Stimulated activated CD8-positive, alpha-beta memory T cell treated with anti-CD3 and anti-CD28 coated beads, Interleukin-4, amount 100 ng/mL, for 48 hours (primary cell): ENCODE measurements around the gene KAT6B.
A peak's percentile ranks its signal among the peaks of the same experiment; 100 is the strongest.

Experiments used
- DNase-seq: peaks from one replicate; pipeline ENCODE4 v3.0.0-alpha.2; 2020

The KAT6B gene

DNA sequence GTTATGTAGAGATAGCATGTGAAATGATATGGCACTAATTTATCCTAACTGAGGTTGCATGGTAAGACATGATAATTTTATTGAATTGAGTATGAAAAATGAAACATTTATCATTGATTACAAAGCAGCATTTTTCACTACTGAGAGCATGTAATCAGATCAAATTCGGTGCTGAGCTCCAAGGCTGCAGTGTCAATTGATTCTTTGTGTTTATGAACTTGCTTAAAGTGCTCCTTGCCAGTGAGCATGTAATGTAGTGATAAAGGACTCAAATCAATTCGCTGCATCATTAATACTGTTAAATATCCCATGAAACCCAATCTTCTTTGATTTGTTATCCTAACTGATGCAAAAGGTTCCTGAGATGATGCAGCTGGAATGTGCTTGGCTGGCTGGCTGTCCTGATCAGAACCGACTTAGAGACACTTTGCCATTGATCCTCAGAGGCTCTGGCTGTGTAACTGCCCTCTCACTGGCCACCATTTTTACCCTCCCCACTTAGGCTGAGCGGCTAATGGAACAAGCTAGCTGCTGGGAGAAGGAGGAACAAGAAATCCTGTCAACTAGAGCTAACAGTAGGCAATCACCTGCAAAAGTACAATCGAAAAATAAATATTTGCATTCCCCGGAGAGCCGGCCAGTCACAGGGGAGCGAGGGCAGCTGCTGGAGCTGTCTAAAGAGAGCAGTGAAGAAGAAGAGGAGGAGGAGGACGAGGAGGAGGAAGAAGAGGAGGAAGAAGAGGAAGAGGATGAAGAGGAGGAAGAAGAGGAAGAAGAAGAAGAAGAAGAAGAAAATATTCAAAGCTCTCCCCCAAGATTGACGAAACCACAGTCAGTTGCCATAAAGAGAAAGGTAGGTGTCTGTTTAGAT is 195.2 kb downstream of the KAT6B start:
- no peak for DNase-seq

DNA sequence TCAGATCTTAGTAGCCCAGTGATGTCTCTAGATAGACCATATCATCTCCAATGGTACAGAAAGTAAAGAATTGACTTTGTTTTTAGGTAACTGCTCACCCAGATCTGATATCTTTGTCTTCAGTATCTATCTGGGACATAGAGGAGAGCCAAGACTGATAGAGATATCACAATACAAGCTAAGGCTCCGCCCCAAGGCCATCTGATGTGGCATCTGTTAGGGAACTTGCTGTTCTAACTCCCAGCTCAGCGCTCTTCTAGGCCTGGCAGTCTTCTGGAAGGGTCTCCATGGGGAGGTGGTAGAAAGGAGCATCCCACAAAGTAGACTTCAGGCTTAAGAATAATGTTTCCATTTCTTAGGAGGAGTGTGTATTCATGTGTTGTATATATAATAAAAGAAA is 196.7 kb downstream of the KAT6B start:
- DNase-seq, result no peak

GRCh38 chr10:75024971-75025523 is 198.6 kb downstream of the KAT6B start:
- no peak for DNase-seq

DNA sequence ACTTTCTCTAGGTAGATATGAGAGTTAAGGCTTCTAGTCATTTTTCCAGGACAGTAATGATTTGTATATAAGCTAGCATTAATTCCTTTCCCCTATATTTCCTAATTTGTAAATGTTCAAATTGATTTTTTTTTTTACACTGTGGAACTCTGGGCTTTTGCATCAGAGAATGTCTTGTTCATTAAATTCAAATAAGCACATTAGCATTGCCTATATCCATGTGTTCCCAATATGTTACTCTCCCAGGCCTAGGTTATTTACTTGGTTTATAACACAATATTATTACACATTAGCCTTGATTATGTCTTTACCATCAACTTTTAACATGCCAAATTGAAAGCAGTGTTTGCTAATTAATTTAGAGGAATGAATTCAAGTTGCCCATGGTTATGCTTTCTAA is 201.6 kb downstream of the KAT6B start:
- DNase-seq, result no peak

- DNase-seq, result no peak
Observed at GRCh38 chr10:75028748-75029147, 202.3 kb downstream of the KAT6B start.

DNA sequence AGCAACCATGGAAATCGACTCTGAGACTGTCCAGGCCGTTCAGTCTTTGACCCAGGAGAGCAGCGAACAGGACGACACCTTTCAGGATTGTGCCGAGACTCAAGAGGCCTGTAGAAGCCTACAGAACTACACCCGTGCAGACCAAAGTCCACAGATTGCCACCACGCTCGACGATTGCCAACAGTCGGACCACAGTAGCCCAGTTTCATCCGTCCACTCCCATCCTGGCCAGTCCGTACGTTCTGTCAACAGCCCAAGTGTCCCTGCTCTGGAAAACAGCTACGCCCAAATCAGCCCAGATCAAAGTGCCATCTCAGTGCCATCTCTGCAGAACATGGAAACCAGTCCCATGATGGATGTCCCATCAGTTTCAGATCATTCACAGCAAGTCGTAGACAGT is 203.0 kb downstream of the KAT6B start:
- no peak for DNase-seq

- DNase-seq, result no peak
Observed at GRCh38 chr10:75029857-75030256, 203.5 kb downstream of the KAT6B start.

DNA sequence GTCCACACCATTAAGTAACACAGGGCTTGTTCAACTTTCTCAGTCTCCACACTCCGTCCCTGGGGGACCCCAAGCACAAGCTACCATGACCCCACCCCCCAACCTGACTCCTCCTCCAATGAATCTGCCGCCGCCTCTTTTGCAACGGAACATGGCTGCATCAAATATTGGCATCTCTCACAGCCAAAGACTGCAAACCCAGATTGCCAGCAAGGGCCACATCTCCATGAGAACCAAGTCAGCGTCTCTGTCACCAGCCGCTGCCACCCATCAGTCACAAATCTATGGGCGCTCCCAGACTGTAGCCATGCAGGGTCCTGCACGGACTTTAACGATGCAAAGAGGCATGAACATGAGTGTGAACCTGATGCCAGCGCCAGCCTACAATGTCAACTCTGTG is 204.0 kb downstream of the KAT6B start:
- no peak for DNase-seq

DNA sequence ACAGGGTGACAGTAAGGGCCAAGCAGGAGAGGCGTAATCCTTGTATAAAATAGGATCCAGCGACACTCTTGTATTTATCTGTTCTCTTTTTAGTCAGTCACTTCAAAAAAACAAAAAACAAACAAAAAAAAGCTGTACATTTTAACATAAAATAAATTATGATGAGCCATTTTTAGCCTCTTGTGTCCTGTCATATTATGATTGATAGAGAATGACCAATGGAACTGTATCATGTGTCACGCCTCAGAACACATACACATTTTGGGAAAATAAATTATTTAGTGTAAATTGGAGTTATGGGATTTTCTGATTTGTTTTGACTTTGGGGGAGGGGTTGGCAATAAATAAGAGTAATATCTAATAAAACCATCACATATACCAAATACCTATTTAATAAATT is 205.7 kb downstream of the KAT6B start:
- DNase-seq, result no peak

- DNase-seq, result no peak
Observed at GRCh38 chr10:75032813-75033212, 206.4 kb downstream of the KAT6B start.

- DNase-seq, result no peak
Observed at GRCh38 chr10:75033399-75034130, 207.2 kb downstream of the KAT6B start.

- peak; percentile 64 for DNase-seq
Observed at GRCh38 chr10:75034131-75034512, 207.7 kb downstream of the KAT6B start.

DNA sequence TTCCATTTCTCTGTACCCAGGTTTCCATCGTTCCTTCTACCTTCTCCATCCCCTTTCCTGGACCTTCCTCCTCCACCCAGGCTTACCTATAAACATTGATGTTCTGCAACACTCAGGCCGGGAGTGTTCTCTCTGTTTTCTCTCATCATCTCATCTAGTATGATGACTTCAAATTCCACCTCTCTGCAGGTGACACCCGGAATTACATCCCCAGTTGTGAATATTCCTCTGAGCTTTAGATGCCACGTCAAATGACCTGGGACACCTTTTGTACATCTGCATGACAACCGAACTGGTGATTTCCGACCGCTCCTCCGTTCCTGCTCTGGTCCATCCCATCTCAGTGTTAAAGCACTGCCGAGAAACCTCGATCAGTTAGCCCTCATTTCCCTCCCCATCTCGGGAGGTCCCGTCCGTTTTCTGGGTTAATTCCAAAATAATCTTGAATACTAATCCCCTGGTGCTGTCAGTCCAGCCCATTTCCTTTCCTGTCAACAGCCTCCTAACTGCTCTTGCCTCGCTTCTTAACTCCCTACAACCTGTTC is 208.4 kb downstream of the KAT6B start:
- DNase-seq, result no peak

GRCh38 chr10:75035975-75036708 is 209.7 kb downstream of the KAT6B start:
- DNase-seq, result peak; percentile 49

DNA sequence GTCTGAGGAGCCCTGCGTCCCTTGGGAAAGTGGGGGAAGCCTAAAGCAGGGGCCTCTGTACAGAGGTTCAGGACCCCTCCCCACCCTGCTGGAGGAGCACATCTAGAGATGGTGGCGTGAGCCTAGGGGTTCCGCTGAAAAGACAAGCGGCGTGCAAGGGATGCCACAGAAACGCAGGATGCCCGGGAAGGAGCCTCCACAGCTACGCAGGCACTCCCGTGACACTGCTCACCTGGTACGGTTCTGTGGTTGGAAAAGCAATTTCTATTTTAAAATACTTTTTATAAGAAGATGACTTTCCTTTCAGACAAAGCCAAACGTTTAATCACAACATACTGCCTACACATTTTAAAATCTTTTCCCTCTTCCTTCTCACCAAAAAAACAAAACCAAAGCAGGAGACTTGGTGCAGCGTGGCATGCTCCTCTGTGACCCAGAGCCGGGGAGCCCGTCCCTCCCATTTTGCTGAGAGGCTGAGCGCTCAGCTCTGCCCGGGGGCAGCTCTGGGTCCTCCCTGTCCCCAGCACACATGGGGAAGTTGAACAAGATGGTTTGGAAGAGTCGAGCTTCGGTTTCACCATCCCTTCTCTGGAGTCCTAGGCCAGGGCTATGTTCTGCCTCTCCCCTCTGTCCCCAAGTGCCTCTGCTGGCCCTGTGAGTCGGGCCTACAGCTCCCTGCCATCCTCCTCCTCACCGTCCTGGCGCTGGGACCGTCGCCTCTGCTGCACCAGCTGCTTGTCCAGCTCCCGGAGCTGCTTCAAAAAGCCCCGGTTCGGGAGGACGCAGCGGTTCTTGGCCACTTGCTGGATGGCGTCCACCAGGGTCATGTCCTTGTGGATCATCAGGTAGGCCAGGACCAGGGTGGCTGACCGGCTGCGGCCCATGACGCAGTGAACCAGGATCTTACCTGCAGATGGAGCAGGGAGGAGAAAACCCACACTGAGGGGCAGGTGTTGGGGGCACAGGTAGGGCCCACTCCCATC is 211.1 kb downstream of the KAT6B start:
- no peak for DNase-seq

GRCh38 chr10:75038335-75038734 is 211.9 kb downstream of the KAT6B start:
- DNase-seq, result no peak

DNA sequence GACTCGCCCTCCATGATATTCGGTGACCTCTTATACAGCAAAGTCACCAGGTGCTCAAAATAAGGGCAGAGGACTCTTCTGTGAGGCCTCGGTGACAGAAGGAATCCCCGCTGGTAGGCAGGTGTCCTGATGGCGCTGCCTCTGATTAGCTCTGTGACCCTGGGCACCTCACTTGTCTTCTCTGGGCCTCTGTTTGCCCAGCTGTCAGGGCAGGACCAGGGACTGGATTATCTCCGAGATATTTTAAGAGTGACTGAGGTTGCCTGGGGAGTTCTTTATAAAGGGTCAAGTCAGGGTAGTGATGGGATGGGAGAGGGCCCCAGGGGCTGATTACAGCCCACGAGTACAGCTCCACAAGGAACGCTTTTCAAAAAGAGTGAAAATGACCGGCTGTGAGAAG is 214.2 kb downstream of the KAT6B start:
- no peak for DNase-seq

DNA sequence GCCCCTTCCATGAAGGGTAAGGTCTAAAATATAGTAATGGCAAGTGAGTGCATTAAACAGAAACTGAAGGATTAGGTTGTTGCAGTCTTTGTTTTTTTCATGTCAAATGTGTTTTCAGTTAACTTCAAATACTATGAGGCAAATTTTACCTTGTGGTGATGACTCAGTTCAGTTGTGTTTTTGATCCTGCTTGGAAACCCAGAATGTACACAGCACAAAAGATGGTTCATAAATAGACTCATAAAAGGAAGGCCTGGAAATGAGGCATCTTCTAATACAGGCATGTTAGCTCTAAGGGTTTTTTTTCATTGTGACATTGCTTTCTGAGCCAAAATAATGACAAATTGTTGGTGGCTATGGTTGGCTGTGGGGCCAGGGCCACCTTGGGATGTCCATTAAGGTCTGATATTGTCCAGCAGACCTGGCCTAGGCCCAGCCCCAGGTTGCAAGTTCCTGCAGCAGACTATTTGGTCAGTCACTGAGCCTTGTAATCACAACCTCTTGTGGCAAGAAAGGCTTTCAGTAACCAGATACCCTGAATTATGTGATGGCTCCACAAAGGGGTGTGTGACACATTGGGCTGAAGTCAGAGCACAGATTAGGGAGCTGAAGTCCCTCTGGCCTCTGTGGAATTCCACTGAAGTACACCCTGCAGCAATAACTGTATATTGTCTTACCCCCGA is 216.0 kb downstream of the KAT6B start:
- DNase-seq, result no peak

- peak; percentile 73 for DNase-seq
Observed at GRCh38 chr10:75043256-75044131, 217.1 kb downstream of the KAT6B start.

DNA sequence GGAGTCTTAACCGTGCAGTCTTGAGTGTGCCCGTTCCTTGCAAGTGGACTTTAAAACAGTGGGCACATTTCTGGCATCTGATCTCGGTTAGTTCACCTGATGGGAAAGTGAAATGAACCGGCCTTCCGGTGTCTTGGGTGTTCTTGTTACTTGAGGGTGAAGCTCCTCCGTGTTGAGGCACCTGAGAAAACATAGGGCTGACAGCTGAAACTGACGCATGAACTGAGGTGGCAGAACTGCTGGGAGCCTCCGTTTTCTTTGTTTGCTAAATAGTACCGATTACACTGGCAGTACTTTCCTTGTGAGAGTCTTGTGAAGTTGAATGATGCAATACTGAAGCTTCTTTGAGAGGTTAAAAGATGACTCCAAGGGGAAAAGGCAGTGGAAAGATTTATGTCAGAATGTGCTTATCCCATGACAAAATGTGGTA is 222.3 kb downstream of the KAT6B start:
- no peak for DNase-seq
